Measurements from ENCODE around the gene PRIMA1.

DNA sequence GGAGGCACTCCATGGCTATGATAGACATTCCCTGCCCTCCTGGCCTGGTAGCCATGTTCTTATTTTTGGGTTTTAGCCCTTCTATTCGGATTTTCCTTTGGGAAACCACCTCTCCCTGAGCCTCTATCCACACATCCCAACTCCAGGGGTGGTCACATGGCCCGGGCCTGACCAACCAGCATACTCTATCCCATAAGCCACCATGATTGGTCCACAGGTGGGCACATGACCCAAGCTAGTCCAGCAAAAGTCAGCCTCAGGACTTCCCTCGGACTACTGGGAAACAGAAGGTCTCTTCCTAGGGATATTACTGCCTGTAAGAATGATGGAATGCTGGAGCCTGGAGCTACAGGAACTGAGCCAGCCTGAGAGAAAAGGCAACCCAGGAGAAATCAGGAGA, 12.5 kb downstream of the PRIMA1 start:
- TF ChIP-seq CTCF (IDR thresholded peaks at IDR 0.05), result no peak
- no peak for TF ChIP-seq POLR2AphosphoS5 (IDR thresholded peaks at IDR 0.05)
- TF ChIP-seq POLR2A (IDR thresholded peaks at IDR 0.05), result no peak
